HepG2 (cell line): ENCODE measurements around the gene NUDCD2. TPM values are rescaled to one million over a fixed set of nuclear protein-coding genes. Genes with fewer than 3 reads are reported as not detected.

Experiments used
- ATAC-seq: fragments of 200-7000 bp; cut with Tn5 transposase; 3 replicates; pipeline ENCODE4 v1.9.1; 2020; ENCODE audit warnings: mild to moderate bottlenecking, moderate library complexity
- BruUV-seq: library from RNA; stranded (reverse); fragments of 400-500 nt; replicated peaks from 2 replicates; lab custom pipeline; 2021; lab: Mats Ljungman, UMichigan
- CTCF ChIA-PET: fragments of 300-600 bp; formaldehyde crosslinking; extraction: SDS; loops from one replicate; lab custom pipeline; 2021; ENCODE audit warnings: low total read pairs, inconsistent platforms, low intra/inter-chr PET ratio; lab: Yijun Ruan, JAX
- POLR2A ChIA-PET: fragments of 350-600 bp; sonication (Branson Sonifier 250); formaldehyde crosslinking; loops from one replicate; lab custom pipeline; 2020; ENCODE audit warnings: antibody characterized with exemption, inconsistent platforms; lab: Yijun Ruan, JAX
- DNase-seq: peaks from one replicate; pipeline ENCODE4 v3.0.0-alpha.2; 2015; ENCODE audit warnings: low spot score
- FAIRE-seq: peaks from 3 replicates; lab custom pipeline; 2011; peaks lifted over from hg19 to GRCh38; lab: Jason Lieb, UNC
- H2AFZ ChIP-seq: one replicate; pipeline ENCODE4 v1.6.1; 2011; ENCODE audit warnings: low read length, inconsistent platforms
- H3K27ac ChIP-seq: fragments of 300-600 bp; 3 replicates; pipeline ENCODE4 v1.8.0; 2011; ENCODE audit warnings: mixed run types, mild to moderate bottlenecking, mixed read lengths, low read length, inconsistent platforms; ENCODE audit not compliant: insufficient read depth; ENCODE audit errors: extremely low read length
- H3K27me3 ChIP-seq, 2 experiments: fragments of 200-600 bp in 1 of 2; 2 replicates in 1 of 2; 3 replicates in 1 of 2; pipeline versions ENCODE4 v1.6.0 to v1.8.0; 2011; ENCODE audit warnings: low read length in 2 of 2, mild to moderate bottlenecking in 2 of 2, moderate library complexity in 2 of 2, inconsistent platforms in 1 of 2; ENCODE audit not compliant: insufficient read depth in 2 of 2, control insufficient read depth in 1 of 2
- H3K36me3 ChIP-seq, 2 experiments: fragments of 200-600 bp in 1 of 2; replicated peaks in 1 of 2; 2 replicates in 1 of 2; 3 replicates in 1 of 2; pipeline versions ENCODE4 v1.5.1 to v1.8.0; 2011; ENCODE audit warnings: low read length in 2 of 2, inconsistent platforms in 1 of 2; ENCODE audit not compliant: insufficient read depth in 2 of 2, control insufficient read depth in 1 of 2
- H3K4me1 ChIP-seq: 2 replicates; pipeline ENCODE4 v1.5.1; 2012; ENCODE audit warnings: low read length, inconsistent platforms; ENCODE audit not compliant: insufficient read depth
- H3K4me2 ChIP-seq: 2 replicates; pipeline ENCODE4 v1.6.0; 2011; ENCODE audit warnings: low read depth, low read length, inconsistent platforms
- H3K4me3 ChIP-seq, 3 experiments: fragments of 200-600 bp in 1 of 3; sonication (generic), shearing (Covaris generic) in 1 of 3; replicated peaks in 1 of 3; 2 replicates each; pipeline ENCODE4 v1.5.1; 2011 to 2016; ENCODE audit warnings: low read length in 3 of 3, inconsistent platforms in 2 of 3, low read depth in 2 of 3, mild to moderate bottlenecking in 2 of 3, control low read depth in 1 of 3, mixed read lengths in 1 of 3; ENCODE audit not compliant: insufficient read depth in 1 of 3
- H3K79me2 ChIP-seq: one replicate; pipeline ENCODE4 v1.6.1; 2011; ENCODE audit warnings: low read length, inconsistent platforms; ENCODE audit not compliant: insufficient read depth
- H3K9ac ChIP-seq: 2 replicates; pipeline ENCODE4 v1.6.0; 2011; ENCODE audit warnings: mild to moderate bottlenecking, low read depth, low read length, inconsistent platforms; ENCODE audit not compliant: insufficient read depth
- H3K9me3 ChIP-seq: 2 replicates; pipeline ENCODE4 v1.5.1; 2012; ENCODE audit warnings: mild to moderate bottlenecking, low read length
- H4K20me1 ChIP-seq: 2 replicates; pipeline ENCODE4 v1.6.0; 2011; ENCODE audit warnings: inconsistent platforms, mild to moderate bottlenecking, low read length, moderate library complexity; ENCODE audit not compliant: insufficient read depth
- ATF7 ChIP-seq, 2 experiments: fragments of 450-650 bp in 1 of 2; sonication (generic) in 1 of 2; formaldehyde crosslinking in 1 of 2; IDR thresholded peaks; 2 replicates each; pipeline versions ENCODE4 v1.4.0 to v1.6.1; 2016 to 2020; ENCODE audit warnings: antibody characterized with exemption in 1 of 2, mild to moderate bottlenecking in 1 of 2, missing genetic modification reagents in 1 of 2
- FOXP1 ChIP-seq, 2 experiments: fragments of 450-650 bp in 1 of 2; IDR thresholded peaks; 2 replicates each; pipeline ENCODE4 v1.6.1; 2017 to 2018; ENCODE audit warnings: antibody characterized with exemption in 1 of 2
- GRHL1 ChIP-seq: sonication (generic); formaldehyde crosslinking; conservative IDR thresholded peaks from 2 replicates; pipeline ENCODE4 v1.8.0; 2022; ENCODE audit warnings: missing genetic modification reagents
- HOXA5 ChIP-seq: sonication (generic); formaldehyde crosslinking; IDR thresholded peaks from 2 replicates; pipeline ENCODE4 v1.4.0; 2020; ENCODE audit warnings: missing genetic modification reagents
- HOXA9 ChIP-seq: sonication (generic); formaldehyde crosslinking; IDR thresholded peaks from 2 replicates; pipeline ENCODE4 v1.8.1; 2022; ENCODE audit warnings: missing genetic modification reagents, mild to moderate bottlenecking, moderate library complexity, borderline replicate concordance
- PBX2 ChIP-seq: IDR thresholded peaks from 2 replicates; pipeline ENCODE4 v1.6.1; 2016; ENCODE audit warnings: control low read depth
- TAF15 ChIP-seq: fragments of 200-400 bp; formaldehyde crosslinking; IDR thresholded peaks from one replicate; pipeline ENCODE4 v1.6.1; 2018; ENCODE audit warnings: mild to moderate bottlenecking, low read depth, low read length; ENCODE audit not compliant: poor library complexity, severe bottlenecking
- YEATS4 ChIP-seq: sonication (generic); formaldehyde crosslinking; IDR thresholded peaks from 2 replicates; pipeline ENCODE4 v1.4.0; 2020; ENCODE audit warnings: missing genetic modification reagents, borderline replicate concordance
- ZBTB42 ChIP-seq: sonication (generic); formaldehyde crosslinking; IDR thresholded peaks from 2 replicates; pipeline ENCODE4 v1.5.0; 2020; ENCODE audit warnings: mild to moderate bottlenecking, missing genetic modification reagents
- ZGPAT ChIP-seq: IDR thresholded peaks from 2 replicates; pipeline ENCODE4 v1.6.1; 2016; ENCODE audit warnings: mild to moderate bottlenecking
- ZMAT3 ChIP-seq: sonication (generic); formaldehyde crosslinking; conservative IDR thresholded peaks from 2 replicates; pipeline ENCODE4 v1.7.0; 2021; ENCODE audit warnings: missing genetic modification reagents
- ZNF18 ChIP-seq: sonication (generic); formaldehyde crosslinking; IDR thresholded peaks from 2 replicates; pipeline ENCODE4 v1.8.0; 2022; ENCODE audit warnings: mild to moderate bottlenecking, missing genetic modification reagents; ENCODE audit not compliant: insufficient replicate concordance
- ZNF263 ChIP-seq: sonication (generic); formaldehyde crosslinking; IDR thresholded peaks from 2 replicates; pipeline ENCODE4 v1.4.0; 2020; ENCODE audit warnings: missing genetic modification reagents
- ZNF501 ChIP-seq: sonication (generic); formaldehyde crosslinking; IDR thresholded peaks from 2 replicates; pipeline ENCODE4 v1.5.1; 2020; ENCODE audit warnings: mild to moderate bottlenecking, moderate library complexity, missing genetic modification reagents
- ZNF614 ChIP-seq: IDR thresholded peaks from 2 replicates; pipeline ENCODE4 v1.6.1; 2018; ENCODE audit warnings: missing biosample characterization, missing genetic modification reagents, inconsistent platforms, borderline replicate concordance
- ZNF709 ChIP-seq: sonication (generic); formaldehyde crosslinking; IDR thresholded peaks from 2 replicates; pipeline ENCODE4 v1.5.0; 2020; ENCODE audit warnings: mild to moderate bottlenecking, missing genetic modification reagents
- ZNF775 ChIP-seq: sonication (generic); formaldehyde crosslinking; IDR thresholded peaks from 2 replicates; pipeline ENCODE4 v1.4.0; 2020; ENCODE audit warnings: missing genetic modification reagents, mild to moderate bottlenecking, moderate library complexity, borderline replicate concordance
- ZNF816 ChIP-seq: sonication (generic); formaldehyde crosslinking; IDR thresholded peaks from 2 replicates; pipeline ENCODE4 v1.8.0; 2022; ENCODE audit warnings: missing genetic modification reagents, mild to moderate bottlenecking, borderline replicate concordance
- in situ Hi-C: cut with HindIII; loops from 2 replicates; pipeline ENCODE4 v1.10.0; 2017; ENCODE audit warnings: low pct_unique_long_range_greater_than_20kb; ENCODE audit not compliant: extremely low pct_ligation_motif_present
- intact Hi-C: fragments of 100-400 bp; cut with micrococcal nuclease; formaldehyde crosslinking; loops from one replicate; pipeline ENCODE4 v1.10.0; 2022; ENCODE audit not compliant: unreplicated experiment
- polyA plus RNA-seq, 8 experiments: library from polyadenylated mRNA; depleted of rRNA in 3 of 8; stranded (reverse) in 7 of 8; unstranded in 1 of 8; fragments of >200 nt; fragmentation: Illumina TruSeq in 4 of 8; extraction: Trizol in 4 of 8; gene quantifications; 2 replicates each; pipeline versions ENCODE4 v1.2.1 to v1.2.3, GENCODE V29; 2011 to 2016; ENCODE audit warnings: low read depth in 4 of 8, missing spikeins in 1 of 8, mixed read lengths in 1 of 8; ENCODE audit not compliant: insufficient read depth in 1 of 8
- total RNA-seq, 5 experiments: library from RNA; depleted of rRNA; stranded (reverse); fragments of >200 nt; fragmentation: Illumina TruSeq; extraction: Trizol; gene quantifications; 2 replicates each; pipeline ENCODE4 v1.2.3, GENCODE V29; 2016; ENCODE audit warnings: low read depth in 1 of 5

NUDCD2 gene
- total and polyA plus RNA-seq, 2 of the 13 experiments (the other 11 are each of a cell fraction or from before 2014, with no cell fraction given), result 14.8 to 39.2 TPM

GRCh38 chr5:163467682-163468081 is 7.8 kb upstream of the NUDCD2 start (continued):
- no peak for TF ChIP-seq ZNF614 (CRISPR knock-in tag)

- Histone ChIP-seq H3K27ac (no peak overlapping the region), H3K36me3 (peaks cover 2 to 9% of the 10 kb centered on the region in 2 experiments), H4K20me1 (no peaks in the 10 kb centered on the region), H3K9me3 (no peaks in the 10 kb centered on the region), H3K4me1 (peaks cover 20% of the 10 kb centered on the region), H3K4me2 (peak overlapping the region; percentile 87), H3K9ac (no peak overlapping the region), H2AFZ (no peak overlapping the region), H3K79me2 (peaks cover 53% of the 10 kb centered on the region), H3K4me3 (no peak overlapping the region), H3K27me3 (peaks cover 0 to 4% of the 10 kb centered on the region in 2 experiments; a peak in 1 of 5 replicates)
- ChIA-PET POLR2A (no interaction called here), CTCF (no interaction called here)
- DNase-seq, result no peak
- in situ Hi-C loops (no loop called here), intact Hi-C loops (no loop called here)
- BruUV-seq, result no TSS peak
- no peak for FAIRE-seq
- no peak for ATAC-seq
- TF ChIP-seq ZNF816, result no peak
- TF ChIP-seq ZNF709 (CRISPR knock-in tag), result no peak
- no peak for TF ChIP-seq FOXP1 (IDR thresholded peaks at IDR 0.05)
- no peak for TF ChIP-seq FOXP1 (CRISPR knock-in tag; IDR thresholded peaks at IDR 0.05)
- no peak for TF ChIP-seq TAF15
- TF ChIP-seq ZNF501, result no peak
- TF ChIP-seq ZNF775, result no peak
- TF ChIP-seq ZBTB42 (CRISPR knock-in tag), result no peak
- TF ChIP-seq ZNF18 (CRISPR knock-in tag), result no peak
- TF ChIP-seq HOXA5 (CRISPR knock-in tag), result no peak
- no peak for TF ChIP-seq HOXA9 (CRISPR knock-in tag)
- no peak for TF ChIP-seq YEATS4 (CRISPR knock-in tag)
- no peak for TF ChIP-seq ZMAT3 (CRISPR knock-in tag)
- TF ChIP-seq ZGPAT (CRISPR knock-in tag), result no peak
- TF ChIP-seq GRHL1 (CRISPR knock-in tag), result no peak
- TF ChIP-seq PBX2 (CRISPR knock-in tag), result no peak
- TF ChIP-seq ATF7 (IDR thresholded peaks at IDR 0.05), result no peak
- TF ChIP-seq ATF7 (CRISPR knock-in tag; IDR thresholded peaks at IDR 0.05), result no peak
- TF ChIP-seq ZNF263 (CRISPR knock-in tag), result no peak
Measured at GRCh38 chr5:163463063-163463435, 3.1 kb upstream of the NUDCD2 start.
